ENCODE measurements around the gene TNFAIP6.
A peak's percentile ranks its signal among the peaks of the same experiment; 100 is the strongest.

TNFAIP6 gene

DNA sequence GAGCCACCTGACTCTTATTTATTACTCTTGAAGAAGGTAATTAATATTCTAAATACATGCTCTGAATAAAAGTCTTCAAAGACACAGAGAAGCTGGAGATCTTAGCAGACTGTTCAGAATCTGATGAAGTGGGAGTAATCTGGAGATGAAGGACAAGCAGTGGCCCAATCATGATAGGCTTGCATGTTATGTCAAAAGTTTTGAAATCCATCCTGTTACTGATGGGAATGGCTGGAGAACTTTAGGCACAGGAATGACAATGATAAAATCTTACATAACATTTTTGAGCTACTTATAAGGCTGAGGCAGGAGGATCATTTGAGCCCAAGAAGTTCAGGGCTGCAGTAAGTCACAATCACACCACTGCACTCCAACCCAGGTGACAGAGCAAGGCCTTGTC, 49.9 kb downstream of the TNFAIP6 start:
- Histone ChIP-seq H3K4me3 (ENCODE audit: low read depth in 1 of 2, low read length in 2 of 2) (no peak overlapping the region), H3K79me2 (ENCODE audit: insufficient read depth, low read length) (peaks cover 30% of the 10 kb centered on the region), H3K4me1 (ENCODE audit: insufficient read depth, low read length) (peaks cover 24% of the 10 kb centered on the region), H4K20me1 (ENCODE audit: insufficient read depth, low read length) (peaks cover 8% of the 10 kb centered on the region), H3K36me3 (ENCODE audit: insufficient read depth, low read length) (peaks cover 12% of the 10 kb centered on the region), H2AFZ (ENCODE audit: low read depth, low read length) (no peak overlapping the region), H3K27ac (ENCODE audit: low read length) (no peak overlapping the region), H3K4me2 (ENCODE audit: insufficient read depth, low read length) (no peak overlapping the region), H3K9me3 (ENCODE audit: insufficient read depth, low read length, severe bottlenecking) (no peaks in the 10 kb centered on the region), H3K27me3 (ENCODE audit: insufficient read depth, low read length, poor library complexity) (no peaks in the 10 kb centered on the region), H3K9ac (ENCODE audit: low read depth, low read length) (no peak overlapping the region)
- TF ChIP-seq, protein P1, sequence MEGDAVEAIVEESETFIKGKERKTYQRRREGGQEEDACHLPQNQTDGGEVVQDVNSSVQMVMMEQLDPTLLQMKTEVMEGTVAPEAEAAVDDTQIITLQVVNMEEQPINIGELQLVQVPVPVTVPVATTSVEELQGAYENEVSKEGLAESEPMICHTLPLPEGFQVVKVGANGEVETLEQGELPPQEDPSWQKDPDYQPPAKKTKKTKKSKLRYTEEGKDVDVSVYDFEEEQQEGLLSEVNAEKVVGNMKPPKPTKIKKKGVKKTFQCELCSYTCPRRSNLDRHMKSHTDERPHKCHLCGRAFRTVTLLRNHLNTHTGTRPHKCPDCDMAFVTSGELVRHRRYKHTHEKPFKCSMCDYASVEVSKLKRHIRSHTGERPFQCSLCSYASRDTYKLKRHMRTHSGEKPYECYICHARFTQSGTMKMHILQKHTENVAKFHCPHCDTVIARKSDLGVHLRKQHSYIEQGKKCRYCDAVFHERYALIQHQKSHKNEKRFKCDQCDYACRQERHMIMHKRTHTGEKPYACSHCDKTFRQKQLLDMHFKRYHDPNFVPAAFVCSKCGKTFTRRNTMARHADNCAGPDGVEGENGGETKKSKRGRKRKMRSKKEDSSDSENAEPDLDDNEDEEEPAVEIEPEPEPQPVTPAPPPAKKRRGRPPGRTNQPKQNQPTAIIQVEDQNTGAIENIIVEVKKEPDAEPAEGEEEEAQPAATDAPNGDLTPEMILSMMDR (IDR thresholded peaks at IDR 0.05; ENCODE audit: borderline replicate concordance, extremely low read depth, low read length, poor library complexity, severe bottlenecking), result no peak
- TF ChIP-seq EZH2 (IDR thresholded peaks at IDR 0.05; ENCODE audit: borderline replicate concordance, low read depth, low read length, severe bottlenecking), result no peak
- no peak for ATAC-seq (ENCODE audit: insufficient read depth, low read depth)
- DNase-seq, result no peak

DNA sequence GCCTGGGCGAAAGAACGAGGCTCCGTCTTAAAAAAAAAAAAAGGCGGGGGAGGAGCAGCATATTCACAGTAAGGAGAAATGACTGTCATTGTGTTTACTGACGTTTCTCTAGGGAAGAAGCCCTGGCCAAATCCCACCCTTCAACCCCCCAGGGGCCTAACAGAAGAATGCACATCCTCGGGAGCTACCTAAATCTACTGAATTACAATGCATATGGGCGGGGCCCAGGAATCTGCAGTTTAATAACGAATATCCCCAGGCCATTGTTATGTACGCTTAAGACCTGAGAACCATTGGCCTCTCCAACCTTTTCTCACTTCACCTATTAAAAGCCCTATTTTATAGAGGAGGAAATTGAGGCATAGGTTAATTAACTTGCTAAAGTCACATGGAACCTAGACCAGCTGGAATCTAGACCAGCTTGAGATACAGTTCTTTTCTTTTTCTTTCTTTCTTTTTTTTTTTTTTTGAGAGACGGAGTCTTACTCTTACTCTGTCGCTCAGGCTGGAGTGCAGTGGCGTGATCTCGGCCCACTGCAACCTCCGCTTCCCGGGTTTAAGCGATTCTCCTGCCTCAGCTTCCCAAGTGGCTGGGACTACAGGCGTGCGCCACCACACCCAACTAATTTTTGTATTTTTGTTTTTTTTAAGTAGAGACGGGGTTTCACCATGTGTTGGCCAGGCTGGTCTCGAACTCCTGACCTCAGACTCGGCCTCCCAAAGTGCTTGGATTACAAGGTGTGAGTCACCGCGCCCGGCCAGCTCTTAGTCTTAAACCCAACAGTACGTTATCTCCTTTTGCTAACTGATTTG, 51.6 kb downstream of the TNFAIP6 start:
- H3K36me3 ChIP-seq (ENCODE audit: insufficient read depth, low read length), result peaks cover 30% of the 10 kb centered on the region
- H3K27me3 ChIP-seq (ENCODE audit: insufficient read depth, low read length, poor library complexity), result no peaks in the 10 kb centered on the region
- DNase-seq (no peak), ATAC-seq (ENCODE audit: insufficient read depth, low read depth) (no peak)
- TF ChIP-seq, protein P1 (IDR thresholded peaks at IDR 0.05; ENCODE audit: borderline replicate concordance, extremely low read depth, low read length, poor library complexity, severe bottlenecking), result no peak
- TF ChIP-seq EZH2 (IDR thresholded peaks at IDR 0.05; ENCODE audit: borderline replicate concordance, low read depth, low read length, severe bottlenecking), result no peak
- peaks cover 47% of the 10 kb centered on the region for H3K79me2 ChIP-seq (ENCODE audit: insufficient read depth, low read length)
- H3K4me2 ChIP-seq (ENCODE audit: insufficient read depth, low read length), result peak overlapping the region; percentile 70
- H2AFZ ChIP-seq (ENCODE audit: low read depth, low read length), result peak overlapping the region; percentile 98
- H4K20me1 ChIP-seq (ENCODE audit: insufficient read depth, low read length), result peaks cover 24% of the 10 kb centered on the region
- H3K27ac ChIP-seq (ENCODE audit: low read length), result peak overlapping the region; percentile 91
- H3K9ac ChIP-seq (ENCODE audit: low read depth, low read length), result peak overlapping the region; percentile 94
- H3K4me1 ChIP-seq (ENCODE audit: insufficient read depth, low read length), result peaks cover 38% of the 10 kb centered on the region
- peak overlapping the region; percentile 98 to 99; a peak in 3 of 4 replicates for H3K4me3 ChIP-seq (ENCODE audit: low read depth in 1 of 2, low read length in 2 of 2)
- no peaks in the 10 kb centered on the region for H3K9me3 ChIP-seq (ENCODE audit: insufficient read depth, low read length, severe bottlenecking)

DNA sequence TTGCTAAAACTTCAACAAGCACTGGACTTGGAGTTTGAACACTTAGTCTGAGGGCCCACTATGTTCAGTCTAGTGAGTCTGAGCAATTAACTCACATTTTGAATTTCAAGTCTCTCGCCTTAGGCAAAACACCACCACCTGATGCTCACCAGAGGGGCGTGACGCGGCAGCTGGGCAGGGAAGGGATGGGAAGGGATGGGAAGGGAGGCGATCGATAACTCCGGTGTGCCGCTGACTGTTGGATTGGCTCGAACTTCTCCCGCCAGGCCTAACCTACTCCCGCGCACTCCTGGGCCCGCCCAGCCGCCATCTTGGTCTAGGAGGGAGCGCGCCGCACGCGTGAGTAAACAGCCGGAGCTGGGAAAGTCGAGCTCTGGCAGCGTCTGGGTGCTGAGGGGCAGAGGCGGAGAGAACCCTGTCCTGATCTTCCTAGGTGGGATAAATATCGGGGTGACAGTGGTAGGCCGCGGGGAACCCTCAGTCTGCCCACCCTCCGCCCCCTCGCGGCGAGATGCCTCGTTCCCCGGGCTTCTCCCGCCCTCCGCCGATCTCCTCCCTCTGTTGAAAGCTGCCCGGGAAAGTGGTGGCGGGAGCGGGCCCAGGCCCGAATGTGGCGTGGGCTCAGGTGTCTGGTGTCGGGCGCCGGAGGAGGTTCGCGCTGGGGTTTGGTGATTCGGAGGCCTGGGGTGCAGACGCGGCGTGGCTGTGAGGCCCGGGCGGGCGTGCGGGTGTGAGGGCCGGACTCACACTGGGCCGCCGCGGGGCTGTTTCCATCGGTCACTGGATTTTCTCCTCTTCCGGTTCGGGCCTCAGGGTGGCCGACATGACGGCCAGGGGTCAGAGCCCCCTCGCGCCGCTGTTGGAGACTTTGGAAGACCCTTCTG, 52.5 kb downstream of the TNFAIP6 start, which contains the start of gene RIF1:
Gene RIF1, plus strand, starts transcription at position 302 of the 884 bp plus-strand sequence. Its CDS starts 522 bp downstream, at position 824.
- TF ChIP-seq EZH2 (IDR thresholded peaks at IDR 0.05; ENCODE audit: borderline replicate concordance, low read depth, low read length, severe bottlenecking), result no peak
- TF ChIP-seq, protein P1 (IDR thresholded peaks at IDR 0.05; ENCODE audit: borderline replicate concordance, extremely low read depth, low read length, poor library complexity, severe bottlenecking), result peak; percentile 72
- H3K4me3 ChIP-seq (ENCODE audit: low read depth in 1 of 2, low read length in 2 of 2), result peak within 1 kb of the TSS; percentile 98 to 99
- no peaks in the 10 kb centered on the region for H3K27me3 ChIP-seq (ENCODE audit: insufficient read depth, low read length, poor library complexity)
- DNase-seq, result peak; percentile 89
- peak within 1 kb of the TSS; percentile 70 for H3K4me2 ChIP-seq (ENCODE audit: insufficient read depth, low read length)
- H3K9me3 ChIP-seq (ENCODE audit: insufficient read depth, low read length, severe bottlenecking), result no peaks in the 10 kb centered on the region
- peak; percentile 95 for ATAC-seq (ENCODE audit: insufficient read depth, low read depth)
- H3K4me1 ChIP-seq (ENCODE audit: insufficient read depth, low read length), result peaks cover 38% of the 10 kb centered on the region
- H3K27ac ChIP-seq (ENCODE audit: low read length), result peak within 1 kb of the TSS; percentile 91
- H4K20me1 ChIP-seq (ENCODE audit: insufficient read depth, low read length), result peaks cover 28% of the 10 kb centered on the region
- H2AFZ ChIP-seq (ENCODE audit: low read depth, low read length), result peak within 1 kb of the TSS; percentile 98
- H3K36me3 ChIP-seq (ENCODE audit: insufficient read depth, low read length), result peaks cover 37% of the 10 kb centered on the region
- H3K79me2 ChIP-seq (ENCODE audit: insufficient read depth, low read length), result peaks cover 56% of the 10 kb centered on the region
- H3K9ac ChIP-seq (ENCODE audit: low read depth, low read length), result peak within 1 kb of the TSS; percentile 94

Measured in DND-41 (cell line).